ENCODE measurements around the gene PLEKHA1.

PLEKHA1 gene

GRCh38 chr10:122413327-122413726 is 38.8 kb downstream of the PLEKHA1 start:
- DNase-seq (ENCODE audit: low read depth, low spot score), result no peak
- H3K4me3 ChIP-seq (ENCODE audit: low read length), result no peak overlapping the region

- no peak for DNase-seq (ENCODE audit: low read depth, low spot score)
- H3K4me3 ChIP-seq (ENCODE audit: low read length), result no peak overlapping the region
These were observed 43.2 kb downstream of the PLEKHA1 start for GRCh38 chr10:122417667-122418066.

- H3K4me3 ChIP-seq (ENCODE audit: low read length), result no peak overlapping the region
- DNase-seq (ENCODE audit: low read depth, low spot score), result no peak
These were observed 44.5 kb downstream of the PLEKHA1 start for GRCh38 chr10:122419016-122419415.

GRCh38 chr10:122419876-122420623 is 45.5 kb downstream of the PLEKHA1 start:
- no peak for DNase-seq (ENCODE audit: low read depth, low spot score)
- H3K4me3 ChIP-seq (ENCODE audit: low read length), result no peak overlapping the region

GRCh38 chr10:122420624-122421007 is 46.1 kb downstream of the PLEKHA1 start:
- no peak for DNase-seq (ENCODE audit: low read depth, low spot score)

GRCh38 chr10:122421054-122421625 is 46.6 kb downstream of the PLEKHA1 start:
- no peak for DNase-seq (ENCODE audit: low read depth, low spot score)
- H3K4me3 ChIP-seq (ENCODE audit: low read length), result no peak overlapping the region

More at GRCh38 chr10:122420624-122421007, 46.1 kb downstream of the PLEKHA1 start:
- no peak overlapping the region for H3K4me3 ChIP-seq (ENCODE audit: low read length)

- DNase-seq (ENCODE audit: low read depth, low spot score), result no peak
- H3K4me3 ChIP-seq (ENCODE audit: low read length), result no peak overlapping the region
These were observed 47.2 kb downstream of the PLEKHA1 start for GRCh38 chr10:122421742-122422141.

- H3K4me3 ChIP-seq (ENCODE audit: low read length), result no peak overlapping the region
- DNase-seq (ENCODE audit: low read depth, low spot score), result no peak
These were observed 47.9 kb downstream of the PLEKHA1 start for GRCh38 chr10:122422266-122422989.

- no peak overlapping the region for H3K4me3 ChIP-seq (ENCODE audit: low read length)
- no peak for DNase-seq (ENCODE audit: low read depth, low spot score)
These were observed 49.6 kb downstream of the PLEKHA1 start for GRCh38 chr10:122424059-122424458.

GRCh38 chr10:122426829-122427228 is 52.3 kb downstream of the PLEKHA1 start:
- DNase-seq (ENCODE audit: low read depth, low spot score), result no peak
- no peak overlapping the region for H3K4me3 ChIP-seq (ENCODE audit: low read length)

GRCh38 chr10:122427280-122427679 is 52.8 kb downstream of the PLEKHA1 start:
- DNase-seq (ENCODE audit: low read depth, low spot score), result no peak
- H3K4me3 ChIP-seq (ENCODE audit: low read length), result no peak overlapping the region

GRCh38 chr10:122435212-122435827 is 60.8 kb downstream of the PLEKHA1 start:
- DNase-seq (ENCODE audit: low read depth, low spot score), result peak; percentile 46
- no peak overlapping the region for H3K4me3 ChIP-seq (ENCODE audit: low read length)

GRCh38 chr10:122441961-122442360 is 67.5 kb downstream of the PLEKHA1 start:
- no peak for DNase-seq (ENCODE audit: low read depth, low spot score)
- no peak overlapping the region for H3K4me3 ChIP-seq (ENCODE audit: low read length)

GRCh38 chr10:122445469-122445868 is 71.0 kb downstream of the PLEKHA1 start:
- DNase-seq (ENCODE audit: low read depth, low spot score), result no peak
- no peak overlapping the region for H3K4me3 ChIP-seq (ENCODE audit: low read length)

- H3K4me3 ChIP-seq (ENCODE audit: low read length), result no peak overlapping the region
- DNase-seq (ENCODE audit: low read depth, low spot score), result no peak
These were observed 71.4 kb downstream of the PLEKHA1 start for GRCh38 chr10:122445904-122446303.

GRCh38 chr10:122446668-122447423 is 72.3 kb downstream of the PLEKHA1 start:
- H3K4me3 ChIP-seq (ENCODE audit: low read length), result no peak overlapping the region
- DNase-seq (ENCODE audit: low read depth, low spot score), result no peak

- DNase-seq (ENCODE audit: low read depth, low spot score), result no peak
These were observed 74.1 kb downstream of the PLEKHA1 start for GRCh38 chr10:122448600-122448999.

GRCh38 chr10:122449153-122449552 is 74.6 kb downstream of the PLEKHA1 start:
- DNase-seq (ENCODE audit: low read depth, low spot score), result no peak

More at GRCh38 chr10:122448600-122448999, 74.1 kb downstream of the PLEKHA1 start:
- H3K4me3 ChIP-seq (ENCODE audit: low read length), result no peak overlapping the region

GRCh38 chr10:122450353-122450990 is 76.0 kb downstream of the PLEKHA1 start:
- no peak overlapping the region for H3K4me3 ChIP-seq (ENCODE audit: low read length)

More at GRCh38 chr10:122449153-122449552, 74.6 kb downstream of the PLEKHA1 start:
- H3K4me3 ChIP-seq (ENCODE audit: low read length), result no peak overlapping the region

More at GRCh38 chr10:122450353-122450990, 76.0 kb downstream of the PLEKHA1 start:
- no peak for DNase-seq (ENCODE audit: low read depth, low spot score)
